D721Med (cell line): ENCODE data around the gene UHRF1.
"Not testable (repeated sequence)": the region's sequence is repeated elsewhere in the genome, so short reads cannot be mapped to it uniquely, and the experiment has no call there.

Experiments
- DNase-seq: peaks from one replicate; pipeline ENCODE4 v3.0.0; 2011; ENCODE audit warnings: low spot score; ENCODE audit not compliant: insufficient read length
- FAIRE-seq: peaks from 2 replicates; lab custom pipeline; 2011; peaks lifted over from hg19 to GRCh38; lab: Jason Lieb, UNC
- TF ChIP-seq, protein P1 (sequence below): IDR thresholded peaks from 2 replicates; pipeline ENCODE4 v1.5.1; 2012; ENCODE audit warnings: mild to moderate bottlenecking, control low read depth; ENCODE audit not compliant: insufficient read depth; ENCODE audit errors: missing control alignments

UHRF1 gene

DNA sequence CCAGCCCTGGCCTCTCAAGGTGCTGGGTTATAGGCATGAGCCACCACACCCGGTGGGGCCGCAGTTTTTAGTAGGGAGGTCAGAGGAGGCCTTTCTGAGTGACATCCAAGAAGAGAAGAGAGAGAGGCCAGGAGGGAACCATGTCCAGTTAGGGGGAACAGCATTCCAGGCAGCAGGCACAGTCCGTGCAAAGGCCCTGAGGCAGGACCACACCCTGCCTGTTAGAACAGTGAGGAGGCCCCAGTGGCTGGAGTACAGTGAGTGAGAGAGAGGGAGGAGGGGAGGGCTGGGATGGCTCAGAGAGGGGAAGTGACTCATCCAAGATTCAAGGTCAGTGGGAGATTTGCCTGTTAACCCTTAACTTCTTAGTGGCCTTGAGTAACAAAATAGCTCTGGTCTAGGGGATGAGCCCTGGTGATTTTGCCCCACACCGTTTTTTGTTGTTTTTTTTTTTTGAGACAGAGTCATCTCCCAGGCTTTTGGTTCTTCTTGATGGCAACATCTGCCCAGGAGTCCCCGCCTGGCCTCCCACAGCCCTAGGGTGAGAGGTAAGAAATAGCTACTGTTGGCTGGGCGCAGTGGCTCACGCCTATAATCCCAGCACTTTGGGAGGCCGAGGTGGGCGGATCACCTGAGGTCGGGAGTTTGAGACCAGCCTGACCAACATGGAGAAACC, 39.1 kb upstream of the UHRF1 start:
- DNase-seq, result peak; percentile 0
- no peak for FAIRE-seq
- TF ChIP-seq, protein P1, sequence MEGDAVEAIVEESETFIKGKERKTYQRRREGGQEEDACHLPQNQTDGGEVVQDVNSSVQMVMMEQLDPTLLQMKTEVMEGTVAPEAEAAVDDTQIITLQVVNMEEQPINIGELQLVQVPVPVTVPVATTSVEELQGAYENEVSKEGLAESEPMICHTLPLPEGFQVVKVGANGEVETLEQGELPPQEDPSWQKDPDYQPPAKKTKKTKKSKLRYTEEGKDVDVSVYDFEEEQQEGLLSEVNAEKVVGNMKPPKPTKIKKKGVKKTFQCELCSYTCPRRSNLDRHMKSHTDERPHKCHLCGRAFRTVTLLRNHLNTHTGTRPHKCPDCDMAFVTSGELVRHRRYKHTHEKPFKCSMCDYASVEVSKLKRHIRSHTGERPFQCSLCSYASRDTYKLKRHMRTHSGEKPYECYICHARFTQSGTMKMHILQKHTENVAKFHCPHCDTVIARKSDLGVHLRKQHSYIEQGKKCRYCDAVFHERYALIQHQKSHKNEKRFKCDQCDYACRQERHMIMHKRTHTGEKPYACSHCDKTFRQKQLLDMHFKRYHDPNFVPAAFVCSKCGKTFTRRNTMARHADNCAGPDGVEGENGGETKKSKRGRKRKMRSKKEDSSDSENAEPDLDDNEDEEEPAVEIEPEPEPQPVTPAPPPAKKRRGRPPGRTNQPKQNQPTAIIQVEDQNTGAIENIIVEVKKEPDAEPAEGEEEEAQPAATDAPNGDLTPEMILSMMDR, result no peak

DNA sequence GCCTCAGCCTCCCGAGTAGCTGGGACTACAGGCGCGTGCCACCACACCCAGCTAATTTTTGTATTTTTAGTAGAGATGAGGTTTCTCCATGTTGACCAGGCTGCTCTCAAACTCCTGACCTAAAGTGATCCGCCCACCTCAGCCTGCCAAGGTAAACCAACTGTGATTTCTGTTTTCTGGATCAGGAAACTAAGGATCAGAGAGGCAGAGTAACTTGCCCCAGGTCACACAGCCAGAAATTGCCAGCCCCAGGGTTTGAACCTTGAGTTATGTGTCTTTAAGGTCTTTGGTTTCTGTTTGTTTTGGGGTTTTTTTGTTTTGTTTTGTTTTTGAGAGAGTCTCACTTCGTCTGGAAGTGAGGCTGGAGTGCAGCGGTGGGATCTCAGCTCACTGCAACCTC, 37.6 kb upstream of the UHRF1 start:
- no peak for DNase-seq
- TF ChIP-seq, protein P1, result no peak
- FAIRE-seq, result no peak

DNA sequence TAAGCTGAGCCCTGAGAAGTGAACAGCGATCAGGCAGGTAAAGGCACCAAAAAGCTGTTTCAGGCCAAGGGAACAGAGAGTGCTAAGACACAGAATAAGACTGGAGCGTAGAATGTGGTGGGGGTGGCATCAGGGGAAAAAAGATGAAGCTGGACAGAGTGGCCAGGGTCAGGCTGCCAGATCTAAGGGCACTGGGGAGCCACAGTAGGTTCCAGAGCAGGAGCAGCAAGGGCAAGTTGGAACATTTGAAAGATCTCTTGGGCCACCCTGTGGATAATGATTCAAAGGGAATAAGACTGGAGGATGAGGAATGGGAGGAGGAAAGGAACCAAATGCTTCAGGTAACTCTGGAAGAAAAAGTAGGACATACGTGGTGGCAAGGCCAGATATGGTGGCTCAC, 35.4 kb upstream of the UHRF1 start:
- DNase-seq (no peak), FAIRE-seq (no peak)
- TF ChIP-seq, protein P1, result no peak

DNA sequence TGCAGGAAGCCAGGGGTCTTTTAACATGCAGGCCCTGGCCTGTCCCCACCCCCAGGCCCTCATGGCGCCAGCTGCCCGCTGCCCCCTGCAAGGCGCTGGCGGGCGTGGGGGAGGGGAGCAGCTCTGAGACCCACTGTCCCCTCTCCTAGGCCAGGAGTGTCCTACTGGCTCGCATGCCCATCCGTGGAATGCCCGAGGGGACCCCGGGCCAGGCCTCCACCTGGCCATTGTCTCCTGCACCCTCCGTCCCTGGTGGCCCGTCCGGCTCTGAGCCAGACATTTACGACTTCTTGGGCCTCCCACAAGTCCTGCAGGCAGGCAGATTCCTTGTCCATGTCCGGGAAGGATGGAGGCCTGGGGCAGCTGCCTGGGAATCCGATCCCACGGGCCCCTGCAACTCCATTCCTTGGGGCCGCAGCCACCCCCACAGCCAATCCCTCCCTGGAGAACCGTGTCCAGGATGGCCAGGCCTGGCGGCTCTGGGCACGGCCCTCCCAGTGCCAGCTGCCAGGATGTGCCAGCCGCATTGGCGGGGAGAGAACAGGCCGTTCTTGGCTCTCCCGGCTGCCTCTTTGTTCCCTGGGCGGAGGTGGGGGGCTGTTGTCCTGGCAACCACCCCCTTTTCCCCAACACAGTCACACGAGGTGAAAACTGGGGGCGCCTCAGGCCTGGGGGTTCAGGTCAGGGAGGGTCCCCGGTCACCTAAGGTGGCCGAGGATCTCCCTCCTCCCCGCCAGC, 31.4 kb upstream of the UHRF1 start:
- FAIRE-seq, result no peak

DNA sequence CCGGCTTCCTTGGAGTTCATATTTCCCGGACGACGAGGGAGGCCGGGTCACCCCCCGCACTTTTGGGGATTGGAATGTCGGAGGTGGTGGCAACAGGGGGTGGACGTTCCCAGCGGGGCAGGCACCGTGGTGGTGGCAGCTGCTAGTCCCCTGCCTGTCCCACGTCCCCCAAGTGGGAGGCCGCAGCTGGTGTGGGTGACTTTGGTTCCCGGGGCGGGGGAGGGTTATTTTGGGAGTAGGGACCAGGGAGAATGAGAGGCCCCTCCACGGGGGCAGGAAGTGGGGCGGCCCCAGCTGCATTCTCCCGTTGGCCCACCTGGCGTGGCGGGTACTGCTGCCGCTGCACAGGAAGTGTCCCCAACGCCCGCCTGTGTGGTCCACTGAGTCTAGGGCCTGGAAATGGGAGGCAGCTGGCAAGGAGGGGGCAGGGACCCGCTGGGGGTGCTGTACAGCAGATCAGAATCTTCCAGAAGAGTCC, 30.8 kb upstream of the UHRF1 start:
- TF ChIP-seq, protein P1, result no peak
- FAIRE-seq (no peak), DNase-seq (no peak)

More for the DNA sequence above, 31.4 kb upstream of the UHRF1 start:
- TF ChIP-seq, protein P1, result no peak
- no peak for DNase-seq

DNA sequence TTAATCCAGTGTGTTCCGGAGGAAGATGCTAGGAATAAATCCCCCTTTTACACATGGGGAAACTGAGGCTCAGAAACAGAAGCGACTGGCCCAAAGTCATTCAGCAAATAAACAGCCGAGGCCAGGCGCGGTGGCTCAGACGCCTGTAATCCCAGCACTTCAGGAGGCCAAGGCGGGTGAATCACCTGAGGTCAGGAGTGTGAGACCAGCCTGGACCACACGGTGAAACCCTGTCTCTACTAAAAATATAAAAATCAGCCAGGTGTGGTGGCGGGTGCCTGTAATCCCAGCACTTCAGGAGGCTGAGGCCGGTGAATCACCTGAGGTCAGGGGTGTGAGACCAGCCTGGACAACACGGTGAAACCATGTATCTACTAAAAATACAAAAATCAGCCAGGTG, 30.3 kb upstream of the UHRF1 start:
- DNase-seq, result no peak
- FAIRE-seq, result no peak
- TF ChIP-seq, protein P1, result no peak

DNA sequence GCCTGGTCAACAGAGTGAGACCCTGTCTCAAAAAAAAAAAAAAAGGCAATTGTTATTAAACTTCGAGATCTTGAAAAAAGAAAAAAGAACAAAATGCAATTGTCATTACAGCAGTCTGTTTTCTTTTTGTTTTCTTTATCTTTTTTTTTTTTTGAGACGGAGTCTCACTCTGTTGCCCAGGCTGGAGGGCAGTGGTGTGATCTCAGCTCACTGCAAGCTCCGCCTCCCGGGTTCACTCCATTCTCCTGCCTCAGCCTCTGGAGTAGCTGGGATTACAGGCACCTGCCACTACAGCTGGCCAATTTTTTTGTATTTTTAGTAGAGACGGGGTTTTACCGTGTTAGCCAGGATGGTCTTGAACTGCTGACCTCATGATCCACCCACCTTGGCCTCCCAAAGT, 26.4 kb upstream of the UHRF1 start:
- not testable (repeated sequence) for DNase-seq, FAIRE-seq

DNA sequence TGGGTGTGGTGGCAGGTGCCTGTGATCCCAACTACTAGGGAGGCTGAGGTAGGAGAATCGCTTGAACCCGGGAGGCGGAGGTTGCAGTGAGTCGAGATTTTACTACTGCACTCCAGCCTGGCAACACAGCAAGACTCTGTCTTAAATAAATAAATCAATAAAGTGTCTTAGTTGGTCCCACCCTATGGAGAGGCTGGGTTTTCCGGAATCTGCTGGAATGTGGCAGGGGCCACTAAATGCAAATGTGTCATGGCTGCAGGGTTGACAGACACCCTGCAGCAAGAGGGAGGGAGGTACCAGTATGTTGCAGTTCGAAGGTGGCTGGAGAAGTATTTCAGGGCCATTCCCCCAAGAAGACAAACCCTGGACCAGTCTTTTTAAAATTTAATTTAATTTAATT, 24.3 kb upstream of the UHRF1 start:
- DNase-seq, FAIRE-seq: not testable (repeated sequence)

DNA sequence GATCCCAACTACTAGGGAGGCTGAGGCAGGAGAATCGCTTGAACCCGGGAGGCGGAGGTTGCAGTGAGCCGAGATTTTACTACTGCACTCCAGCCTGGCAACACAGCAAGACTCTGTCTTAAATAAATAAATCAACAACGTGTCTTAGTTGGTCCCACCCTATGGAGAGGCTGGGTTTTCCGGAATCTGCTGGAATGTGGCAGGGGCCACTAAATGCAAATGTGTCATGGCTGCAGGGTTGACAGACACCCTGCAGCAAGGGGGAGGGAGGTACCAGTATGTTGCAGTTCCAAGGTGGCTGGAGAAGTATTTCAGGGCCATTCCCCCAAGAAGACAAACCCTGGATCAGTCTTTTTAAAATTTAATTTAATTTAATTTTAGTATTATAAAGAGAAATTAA, 21.5 kb upstream of the UHRF1 start:
- DNase-seq, result not testable (repeated sequence)

More for the DNA sequence above, 21.5 kb upstream of the UHRF1 start:
- not testable (repeated sequence) for FAIRE-seq
